Lung microvascular endothelial cell (primary cell): Measurements from ENCODE around the gene MBNL1. TPM values are rescaled to one million over a fixed set of nuclear protein-coding genes. Genes with fewer than 3 reads are reported as not detected.
A peak's percentile ranks its signal among the peaks of the same experiment; 100 is the strongest.
"Not testable (repeated sequence)": the region's sequence is repeated elsewhere in the genome, so short reads cannot be mapped to it uniquely, and the experiment has no call there.

Experiments used
- DNase-seq, 2 donors: peaks; one replicate each; pipeline versions ENCODE4 v3.0.0 to v3.0.0-alpha.2; 2010; ENCODE audit warnings: low read depth in 2 of 2
- total RNA-seq: library from RNA; depleted of rRNA; stranded (reverse); fragments of >200 nt; gene quantifications from 2 replicates; pipeline ENCODE4 v1.2.1, GENCODE V29; 2014

MBNL1 gene
- total RNA-seq, 1 donor from 2014 or later, result 206 TPM

DNA sequence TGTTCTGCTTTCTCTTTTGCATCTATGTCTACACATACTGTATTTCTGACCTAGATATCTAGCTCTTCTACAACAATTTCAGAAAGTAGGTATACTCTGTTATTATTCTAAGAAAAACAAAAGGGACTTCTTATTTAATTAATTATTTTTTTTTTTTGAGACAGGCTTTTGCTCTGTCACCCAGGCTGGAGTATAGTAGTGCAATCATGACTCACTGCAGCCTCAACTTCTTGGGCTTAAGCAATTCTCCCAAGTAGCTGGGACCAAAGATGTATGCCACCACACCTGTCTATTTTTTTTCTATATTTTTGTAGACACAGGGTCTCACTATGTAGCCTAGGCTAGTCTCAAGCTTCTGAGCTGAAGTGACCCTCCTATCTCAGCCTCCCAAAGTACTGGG lies 130.6 kb downstream of the MBNL1 start:
- peak in 1 of 2 donors; percentile 55 for DNase-seq

DNA sequence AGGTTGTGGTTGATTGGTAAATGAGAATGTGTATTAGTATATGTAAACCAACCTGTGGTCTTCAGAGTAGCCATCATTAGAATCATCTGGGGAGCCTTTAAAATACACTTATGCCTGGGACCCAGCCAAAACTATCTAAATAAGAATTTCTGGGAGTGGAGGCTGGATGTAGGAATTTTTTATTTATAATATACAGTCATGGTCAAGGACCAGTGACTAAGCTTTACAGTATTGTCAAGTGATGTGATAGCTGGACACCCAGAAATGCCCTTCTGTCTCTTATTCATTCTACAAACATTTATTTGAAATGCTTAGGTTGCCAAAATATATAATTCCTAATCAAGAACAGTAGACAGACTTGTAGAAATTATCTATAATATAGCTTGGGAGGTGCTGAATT lies 132.2 kb downstream of the MBNL1 start:
- peak in 1 of 2 donors; percentile 36 for DNase-seq

DNA sequence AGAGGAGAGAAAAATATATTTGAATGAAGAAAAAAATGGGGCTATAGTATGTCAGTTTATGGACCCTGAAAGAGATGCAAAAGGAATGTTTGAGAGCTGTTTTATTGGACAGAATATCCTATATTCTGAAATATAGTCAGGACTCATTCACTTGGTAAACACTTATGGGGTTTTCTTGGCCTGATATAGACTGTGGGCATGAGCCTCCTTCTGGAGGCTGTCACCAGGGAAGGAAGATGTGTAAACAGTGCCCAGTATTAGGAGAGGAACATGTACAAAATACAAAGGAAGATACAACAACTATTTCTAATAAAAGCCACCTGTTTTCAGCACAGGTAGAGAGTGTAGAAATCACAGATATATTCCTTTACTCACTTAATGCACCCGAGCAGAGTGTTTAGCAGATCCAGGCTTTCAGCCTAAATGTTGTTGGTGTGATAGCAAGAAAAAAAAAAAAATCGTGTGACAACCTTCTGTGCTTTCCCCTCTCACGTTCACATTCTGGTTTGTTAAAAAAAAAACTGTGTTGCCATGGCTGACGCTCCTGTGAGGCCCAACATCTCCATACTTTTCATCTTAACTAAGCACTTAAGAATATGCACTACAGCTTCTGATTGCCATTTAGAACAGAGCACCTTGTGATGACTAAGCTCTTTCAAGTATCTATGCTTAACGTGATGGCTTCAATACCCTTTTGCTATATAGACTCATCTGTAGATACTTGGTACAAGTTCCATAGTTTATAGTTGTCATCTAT lies 134.1 kb downstream of the MBNL1 start:
- DNase-seq, result peak in 1 of 2 donors; percentile 20

DNA sequence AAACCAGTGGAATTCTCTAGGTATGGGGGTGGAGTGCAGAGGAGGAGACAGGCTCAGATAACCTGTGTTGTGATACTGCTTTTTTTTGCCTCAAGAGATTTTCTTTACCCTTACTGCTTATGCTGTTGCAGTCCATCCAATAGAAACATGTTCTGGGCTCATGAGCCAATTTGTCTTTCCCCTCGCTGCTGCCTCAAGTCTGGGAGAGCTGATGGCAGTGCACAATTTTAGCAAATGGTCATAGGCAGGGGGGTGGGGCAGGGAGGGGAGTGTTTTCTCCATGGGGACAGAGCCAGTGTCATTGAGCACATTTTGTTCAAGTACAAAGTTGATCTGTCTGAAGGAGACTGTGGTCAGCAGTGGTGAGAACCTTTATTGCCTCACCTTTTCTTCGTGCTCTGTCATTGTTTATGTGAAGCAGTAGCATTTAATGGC lies 134.9 kb downstream of the MBNL1 start:
- DNase-seq, result no peak

DNA sequence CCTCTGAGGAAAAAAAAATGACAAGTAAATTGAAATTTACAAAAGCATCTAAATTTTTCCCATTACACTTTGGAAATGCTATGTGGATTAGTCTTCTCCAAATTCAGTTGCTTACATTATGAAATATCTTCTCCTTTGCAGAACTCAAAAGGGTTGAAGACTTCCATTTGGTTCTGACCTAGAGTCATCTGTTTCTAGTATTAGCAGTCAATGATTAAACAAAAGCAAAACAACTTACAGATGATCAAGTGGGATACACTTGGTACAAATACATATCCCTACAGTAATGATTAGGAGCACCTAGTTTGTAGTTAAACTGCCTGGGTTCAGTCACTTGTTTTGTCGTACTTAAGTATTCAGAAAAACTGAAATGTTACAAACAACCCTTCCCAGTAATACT lies 136.2 kb downstream of the MBNL1 start:
- DNase-seq, result no peak

DNA sequence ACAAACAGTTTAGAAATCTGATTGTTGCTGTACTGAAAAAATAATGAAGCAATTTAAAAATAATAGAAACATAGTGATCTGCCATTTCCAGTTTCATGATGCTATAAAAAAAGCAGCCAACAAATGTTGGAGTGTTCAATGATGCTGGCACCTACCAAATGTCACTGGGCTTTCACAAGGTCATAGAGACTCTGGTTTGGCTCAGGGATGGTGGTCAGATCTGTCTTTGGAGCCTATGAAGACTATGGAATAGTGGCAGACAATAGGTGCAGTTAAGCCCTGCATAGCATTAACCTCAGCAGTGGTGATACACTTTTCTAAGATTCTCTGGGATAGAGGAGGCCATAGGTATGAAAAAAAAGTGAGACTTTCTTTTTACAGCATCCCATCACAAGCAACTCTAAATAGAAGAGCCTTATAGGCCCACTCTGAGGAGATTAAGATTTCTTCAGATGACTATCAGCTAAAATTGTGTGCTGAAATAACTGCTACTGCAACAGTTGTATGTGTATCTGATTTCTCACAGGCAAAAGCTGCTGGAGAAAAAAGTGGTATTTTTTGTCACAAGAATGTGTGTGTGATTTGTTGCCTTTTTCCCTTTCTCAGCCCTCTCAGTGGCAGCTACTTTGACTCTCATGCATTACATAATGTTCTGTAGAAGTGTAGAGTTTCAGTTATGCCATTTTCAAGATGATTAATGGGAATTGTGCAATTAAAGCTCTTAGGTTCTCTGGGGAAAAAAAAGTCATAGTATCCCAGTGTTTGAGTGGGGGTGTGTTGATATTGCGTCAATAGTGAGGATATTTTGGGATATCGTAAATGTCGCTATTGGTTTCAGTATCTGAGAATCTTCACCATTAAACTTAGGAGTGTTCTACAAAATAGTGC lies 137.4 kb downstream of the MBNL1 start:
- DNase-seq, result peak in 1 of 2 donors; percentile 39

DNA sequence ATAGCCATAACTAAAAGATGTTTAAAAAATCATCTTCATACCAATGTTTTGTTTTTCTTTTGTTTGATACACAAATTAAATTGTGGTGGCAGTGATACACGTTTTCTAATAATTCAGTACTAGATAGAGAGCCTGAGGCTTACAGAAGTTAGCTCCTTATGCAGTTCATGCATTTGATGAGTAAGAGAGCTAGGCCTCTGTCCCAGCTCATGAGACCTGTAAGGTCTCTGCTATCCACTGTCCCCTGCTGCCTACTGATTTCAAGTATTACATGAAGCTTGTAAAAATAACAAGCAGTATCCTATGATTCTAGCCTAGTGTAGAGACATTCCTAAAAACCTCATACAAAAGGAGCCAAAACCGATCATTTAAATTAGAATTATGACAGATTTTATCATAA lies 144.5 kb downstream of the MBNL1 start:
- no peak for DNase-seq

DNA sequence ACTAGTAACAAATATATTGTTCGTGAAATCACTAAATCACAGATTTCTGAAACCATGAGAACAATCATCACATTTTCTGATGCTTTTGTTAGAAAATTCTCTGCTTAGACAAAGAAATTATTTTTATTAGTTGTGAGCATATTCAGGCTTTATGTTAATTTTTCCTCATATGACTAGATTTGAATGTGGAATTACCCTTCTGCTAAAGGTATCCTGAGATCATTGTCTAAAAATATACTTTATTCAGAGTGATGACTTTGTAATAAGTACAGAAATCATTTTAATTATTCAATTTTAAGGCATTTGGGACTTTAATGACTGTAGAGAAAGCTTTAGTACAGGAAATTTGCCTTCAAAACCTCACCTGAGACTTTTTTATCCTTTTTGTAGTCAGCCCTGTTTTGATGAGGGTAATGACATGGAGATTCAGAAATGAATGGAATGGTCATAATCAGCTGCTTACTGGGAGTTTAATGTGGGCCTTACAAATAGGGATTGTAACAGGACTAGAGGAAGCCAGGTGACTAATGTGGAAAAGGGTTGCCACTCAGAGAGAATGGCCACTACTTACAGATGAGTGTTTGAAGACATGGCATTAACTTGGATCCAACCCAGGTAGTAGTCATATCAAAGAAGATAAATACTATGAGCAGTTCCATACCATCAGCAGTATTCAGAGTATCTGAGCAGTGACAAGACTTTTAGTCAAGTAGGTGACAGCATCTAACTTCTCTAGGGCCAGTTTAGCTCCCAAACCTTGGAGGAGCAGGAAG lies 148.3 kb downstream of the MBNL1 start:
- DNase-seq, result peak in 1 of 2 donors; percentile 35

DNA sequence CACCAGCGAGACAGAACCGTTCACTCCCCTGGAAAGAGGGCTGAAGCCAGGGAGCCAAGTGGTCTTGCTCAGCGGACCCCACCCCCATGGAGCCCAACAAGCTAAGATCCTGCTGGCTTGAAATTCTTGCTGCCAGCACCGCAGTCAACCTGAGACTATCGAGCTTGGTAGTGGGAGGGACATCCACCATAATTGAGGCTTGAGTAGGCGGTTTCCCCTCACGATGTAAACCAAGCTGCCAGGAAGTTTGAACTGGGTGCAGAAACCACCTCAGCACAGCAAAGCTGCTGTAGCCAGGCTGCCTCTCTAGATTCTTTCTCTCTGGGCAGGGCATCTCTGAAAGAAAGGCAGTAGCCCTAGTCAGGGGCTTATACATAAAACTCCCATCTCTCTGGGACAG lies 151.0 kb downstream of the MBNL1 start:
- DNase-seq, result no peak

DNA sequence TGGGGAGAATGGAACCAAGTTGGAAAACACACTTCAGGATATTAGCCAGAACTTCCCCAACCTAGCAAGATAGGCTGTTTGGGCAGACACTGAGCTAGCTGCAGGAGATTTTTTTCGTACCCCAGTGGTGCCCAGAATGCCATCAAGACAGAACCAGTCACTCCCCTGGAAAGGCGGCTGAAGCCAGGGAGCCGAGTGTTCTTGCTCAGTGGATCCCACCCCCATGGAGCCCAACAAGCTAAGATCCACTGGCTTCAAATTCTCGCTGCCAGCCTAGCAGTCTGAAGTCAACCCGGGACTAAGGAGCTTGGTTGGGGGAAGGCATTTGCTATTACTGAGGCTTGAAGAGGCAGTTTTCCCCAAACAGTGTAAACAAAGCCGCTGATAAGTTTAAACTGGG lies 152.4 kb downstream of the MBNL1 start:
- DNase-seq, result no peak

DNA sequence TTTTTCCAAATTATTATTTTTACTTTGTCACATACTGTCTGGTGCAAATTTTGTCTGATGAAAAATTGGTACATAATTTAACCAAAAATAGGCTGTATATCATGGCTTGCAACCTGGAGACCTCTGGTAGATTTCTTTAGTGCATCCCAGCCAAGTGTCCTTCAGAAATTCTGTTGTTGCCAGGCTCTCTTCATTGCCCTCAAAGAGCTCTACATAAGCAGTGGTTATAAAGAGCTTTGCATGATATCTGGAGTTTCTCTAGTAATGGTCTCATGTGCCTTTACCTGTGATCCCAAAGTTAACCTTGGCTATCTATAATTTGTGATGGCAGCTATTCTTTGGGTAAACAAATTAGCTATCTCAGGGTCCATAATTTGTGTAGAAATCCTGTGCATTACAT lies 157.7 kb downstream of the MBNL1 start:
- no peak for DNase-seq

DNA sequence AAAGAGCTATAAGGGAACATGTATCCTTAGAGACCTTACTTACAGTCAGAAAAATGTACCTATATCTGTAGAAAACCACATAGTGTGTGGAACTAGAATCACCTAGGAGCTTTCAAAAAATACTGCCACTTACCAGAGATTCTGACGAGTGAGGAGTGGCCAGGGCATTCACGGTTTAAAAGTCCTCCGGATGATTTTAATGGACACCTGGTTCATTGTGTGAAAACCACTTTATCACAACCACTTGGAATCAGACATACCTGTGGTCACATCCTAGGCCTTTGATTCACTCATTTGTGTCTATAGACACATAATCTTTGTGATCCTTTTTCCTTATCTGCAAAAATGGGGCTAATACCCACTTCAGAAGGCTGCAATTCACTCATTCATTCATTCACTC lies 159.8 kb downstream of the MBNL1 start:
- no peak for DNase-seq

DNA sequence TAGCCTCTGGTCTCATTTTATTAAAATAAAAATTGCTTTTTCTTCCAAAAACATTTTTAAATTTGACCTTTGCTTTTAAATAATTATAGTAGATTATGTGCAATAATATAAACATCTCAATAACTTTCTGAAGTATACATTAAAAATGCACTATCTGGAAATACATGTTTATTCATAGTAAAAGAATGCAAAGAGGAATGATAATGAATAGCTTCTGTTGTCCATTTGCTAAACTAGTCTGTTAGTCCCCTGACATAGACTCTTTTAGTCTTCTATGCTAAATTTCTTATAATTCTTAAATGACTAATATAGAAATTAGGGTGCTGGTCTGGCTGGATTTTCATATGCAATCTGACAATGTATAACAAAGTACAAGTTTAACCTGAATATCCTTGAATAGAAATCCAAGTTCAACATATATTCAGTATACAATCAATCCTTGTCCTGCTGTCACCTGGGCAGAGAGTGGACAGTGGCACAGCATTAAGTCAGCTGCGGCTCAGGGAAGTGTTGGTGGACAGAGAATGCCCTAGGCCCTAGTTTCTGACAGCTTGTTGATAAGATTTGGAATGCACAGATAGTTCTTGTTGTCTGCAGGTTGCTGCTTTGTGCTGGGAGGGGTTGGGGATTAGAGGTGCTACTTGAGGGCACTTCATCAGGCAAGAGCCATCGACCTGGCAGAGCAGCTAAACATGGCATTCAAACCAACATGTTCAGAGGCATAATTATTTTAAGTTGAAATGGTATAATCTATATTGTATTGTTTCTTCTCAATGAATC lies 161.7 kb downstream of the MBNL1 start:
- no peak for DNase-seq

DNA sequence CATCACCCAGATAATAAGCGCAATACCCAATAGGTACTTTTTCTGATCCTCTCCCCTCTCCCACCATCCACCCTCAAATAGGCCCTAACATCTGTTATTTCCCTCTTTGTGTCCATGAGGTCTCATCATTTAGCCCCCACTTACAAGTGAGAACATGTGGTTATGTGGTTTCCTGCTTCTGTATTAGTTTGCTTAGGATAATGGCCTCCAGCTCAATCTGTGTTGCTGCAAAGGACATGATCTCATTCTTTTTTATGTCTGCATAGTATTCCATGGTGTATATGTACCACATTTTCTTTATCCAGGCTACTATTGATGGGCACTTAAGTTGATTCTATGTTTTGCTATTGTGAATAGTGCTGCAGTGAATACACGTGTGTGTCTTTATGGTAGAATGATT lies 165.4 kb downstream of the MBNL1 start:
- DNase-seq, result no peak

DNA sequence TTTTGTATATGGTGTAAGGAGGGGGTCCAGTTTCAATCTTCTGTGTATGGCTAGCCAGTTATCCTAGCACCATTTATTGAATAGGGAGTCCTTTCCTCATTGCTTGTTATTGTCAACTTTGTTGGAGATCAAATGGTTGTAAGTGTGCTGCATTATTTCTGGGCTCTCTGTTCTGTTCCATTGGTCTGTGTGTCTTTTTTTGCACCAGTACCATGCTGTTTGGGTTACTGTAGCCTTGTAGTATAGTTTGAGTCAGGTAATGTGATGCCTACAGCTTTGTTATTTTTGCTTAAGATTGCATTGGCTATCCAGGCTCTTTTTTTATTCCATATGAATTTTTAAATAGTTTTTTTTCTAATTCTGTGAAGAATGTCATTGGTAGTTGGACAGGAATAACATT lies 166.5 kb downstream of the MBNL1 start:
- DNase-seq, result not testable (repeated sequence)

DNA sequence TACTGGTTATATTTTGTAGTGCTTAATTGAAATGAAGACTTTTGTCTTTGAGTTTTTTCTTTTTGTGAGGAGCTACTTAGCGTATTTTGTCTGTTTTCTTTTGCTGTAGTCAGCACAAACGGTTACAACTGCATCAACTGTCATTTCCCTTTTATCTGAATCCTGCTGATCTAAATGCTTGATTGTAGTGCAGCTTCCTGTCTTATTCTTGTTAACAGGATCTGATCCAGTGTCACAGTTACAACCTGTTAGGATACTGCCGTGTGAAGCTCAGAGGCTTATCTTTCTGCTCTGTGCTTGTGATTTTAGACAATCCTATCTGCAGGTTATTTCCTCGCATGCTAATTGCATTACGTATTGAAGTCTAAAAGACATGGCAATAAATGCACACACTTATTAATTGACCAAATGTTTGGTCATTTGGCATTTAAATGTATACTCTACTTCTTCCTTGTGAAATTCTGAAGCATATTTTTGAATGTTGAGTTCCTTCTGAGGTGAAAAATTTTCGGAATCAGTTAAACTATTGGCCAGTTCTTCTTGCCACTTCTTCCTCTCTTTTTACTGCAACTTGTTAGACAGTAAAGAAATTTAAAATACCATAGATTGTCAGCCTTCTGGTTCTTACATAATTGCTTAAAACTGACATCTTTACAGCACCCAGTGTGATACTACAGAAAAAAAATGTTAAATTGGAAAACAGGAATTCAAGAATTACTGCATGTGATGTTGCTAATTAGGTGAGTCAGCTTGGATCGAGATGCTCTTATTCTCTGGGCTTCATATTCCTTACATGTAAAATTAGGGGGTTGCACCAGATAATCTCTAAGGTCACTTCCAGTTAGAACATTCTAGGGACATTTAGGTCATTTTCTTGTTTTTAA lies 168.2 kb downstream of the MBNL1 start:
- peak; percentile 55 to 72 for DNase-seq

DNA sequence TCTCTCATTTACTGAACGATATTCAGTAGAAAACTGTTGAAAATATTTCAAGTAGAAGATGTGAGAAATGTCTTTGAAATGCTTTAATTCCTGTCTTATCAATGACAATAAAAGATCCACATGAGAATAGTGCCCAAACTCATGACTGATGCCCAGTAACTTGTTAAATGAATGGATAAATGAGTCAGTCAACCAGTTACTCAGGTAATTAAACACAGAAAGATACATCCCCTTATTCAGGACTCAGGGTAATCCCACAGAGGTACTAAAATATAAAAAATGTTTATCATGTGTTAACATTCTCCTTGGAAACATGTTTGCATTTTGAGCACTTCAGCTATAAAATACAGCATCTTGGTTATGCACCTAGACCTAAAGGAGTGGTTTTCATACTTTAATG lies 169.5 kb downstream of the MBNL1 start:
- DNase-seq, result no peak

DNA sequence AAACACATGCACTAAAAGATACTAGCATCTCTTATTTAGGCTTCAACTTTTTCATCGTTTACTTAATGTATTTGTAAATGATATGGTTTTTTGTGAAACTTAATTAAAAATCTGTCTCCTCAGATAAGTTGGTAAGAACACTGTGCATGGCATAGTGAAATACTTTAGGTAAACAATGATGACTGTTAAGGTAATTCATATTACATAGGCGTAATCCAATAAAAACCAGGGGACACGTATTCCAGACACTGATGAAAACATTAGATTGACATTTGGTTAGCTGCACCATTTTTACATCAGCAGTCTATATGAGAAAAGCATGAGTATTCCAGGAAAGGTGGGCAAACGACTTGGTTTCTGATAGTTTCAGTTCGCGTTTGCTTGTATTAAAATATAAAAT lies 170.0 kb downstream of the MBNL1 start:
- no peak for DNase-seq

DNA sequence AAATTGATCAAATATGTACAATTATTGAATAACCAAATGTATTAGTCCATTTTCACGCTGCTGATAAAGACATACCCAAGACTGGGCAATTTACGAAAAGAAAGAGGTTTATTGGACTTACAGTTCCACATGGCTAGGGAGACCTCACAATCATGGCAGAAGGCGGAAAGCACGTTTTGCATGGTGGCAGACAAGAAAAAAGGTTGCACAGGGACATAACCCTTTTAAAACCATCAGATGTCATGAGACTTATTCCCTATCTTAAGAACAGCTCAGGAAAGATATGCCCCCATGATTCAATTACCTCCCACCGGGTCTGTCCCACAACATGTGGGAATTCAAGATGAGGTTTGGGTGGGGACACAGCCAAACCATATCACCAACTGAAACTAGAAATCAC lies 171.5 kb downstream of the MBNL1 start:
- not testable (repeated sequence) for DNase-seq
